Measurements from ENCODE around the gene ROBO4.

GRCh38 chr11:124839128-124839971 is 58.3 kb downstream of the ROBO4 start:
- TF ChIP-seq CTCF (IDR thresholded peaks at IDR 0.05): no peak
- TF ChIP-seq POLR2AphosphoS5 (IDR thresholded peaks at IDR 0.05): no peak
- no peak for TF ChIP-seq POLR2A (IDR thresholded peaks at IDR 0.05)
